Activated T-helper 1 cell treated with Interleukin-2 at 50 U/mL for 16 hours (primary cell): ENCODE results near the gene SEMA3A.

ENCODE experiments used
- DNase-seq: peaks from one replicate; pipeline ENCODE4 v3.0.0-alpha.2; 2020; ENCODE audit warnings: low read depth

The SEMA3A gene

GRCh38 chr7:84195295-84196060 is 889 bp upstream of the SEMA3A start:
- no peak for DNase-seq

- no peak for DNase-seq
These were observed 842 bp downstream of the SEMA3A start for GRCh38 chr7:84193747-84194146.

GRCh38 chr7:84191842-84192241 is 2.7 kb downstream of the SEMA3A start:
- DNase-seq = no peak

- DNase-seq = no peak
These were observed 3.3 kb downstream of the SEMA3A start for GRCh38 chr7:84191261-84191660.

GRCh38 chr7:84190016-84190705 is 4.4 kb downstream of the SEMA3A start:
- DNase-seq = no peak

GRCh38 chr7:84188786-84189405 is 5.7 kb downstream of the SEMA3A start:
- no peak for DNase-seq

- DNase-seq = no peak
These were observed 6.6 kb downstream of the SEMA3A start for GRCh38 chr7:84187813-84188510.

- DNase-seq = no peak
These were observed 7.3 kb downstream of the SEMA3A start for GRCh38 chr7:84187087-84187805.

- DNase-seq = no peak
These were observed 10.8 kb downstream of the SEMA3A start for GRCh38 chr7:84183741-84184140.

GRCh38 chr7:84182301-84182700 is 12.3 kb downstream of the SEMA3A start:
- DNase-seq = no peak

GRCh38 chr7:84181628-84182027 is 13.0 kb downstream of the SEMA3A start:
- DNase-seq = no peak

- no peak for DNase-seq
These were observed 16.7 kb downstream of the SEMA3A start for GRCh38 chr7:84177758-84178412.

- DNase-seq = no peak
These were observed 17.9 kb downstream of the SEMA3A start for GRCh38 chr7:84176716-84177115.

GRCh38 chr7:84175461-84175860 is 19.1 kb downstream of the SEMA3A start:
- DNase-seq = no peak

- DNase-seq = no peak
These were observed 23.9 kb downstream of the SEMA3A start for GRCh38 chr7:84170646-84171045.

- DNase-seq = no peak
These were observed 32.0 kb downstream of the SEMA3A start for GRCh38 chr7:84162584-84162983.

GRCh38 chr7:84162125-84162524 is 32.5 kb downstream of the SEMA3A start:
- DNase-seq = no peak

- DNase-seq = no peak
These were observed 33.2 kb downstream of the SEMA3A start for GRCh38 chr7:84161398-84161797.

- DNase-seq = no peak
These were observed 35.2 kb downstream of the SEMA3A start for GRCh38 chr7:84159435-84159834.

GRCh38 chr7:84157171-84157570 is 37.4 kb downstream of the SEMA3A start:
- no peak for DNase-seq
